Karpas-422 (cell line): ENCODE results near the gene MEIS2. TPM values are rescaled to one million over a fixed set of nuclear protein-coding genes. Genes with fewer than 3 reads are reported as not detected.

Experiments
- DNase-seq: peaks from one replicate; pipeline ENCODE4 v3.0.0-alpha.2; 2015
- H2AFZ ChIP-seq: fragments of 200-600 bp; sonication (generic); 2 replicates; pipeline ENCODE4 v1.6.1; 2014; ENCODE audit warnings: antibody characterized with exemption, low read length, mixed read lengths
- H3K27ac ChIP-seq: fragments of 200-600 bp; sonication (generic); 2 replicates; pipeline ENCODE4 v1.5.1; 2014; ENCODE audit warnings: mild to moderate bottlenecking, low read length, moderate library complexity
- H3K27me3 ChIP-seq: fragments of 200-600 bp; sonication (generic); 2 replicates; pipeline ENCODE4 v1.6.1; 2014; ENCODE audit warnings: low read length, mixed read lengths
- H3K36me3 ChIP-seq: fragments of 200-600 bp; sonication (generic); 2 replicates; pipeline ENCODE4 v1.6.1; 2014; ENCODE audit warnings: low read length, mixed read lengths; ENCODE audit not compliant: insufficient read depth
- H3K4me1 ChIP-seq: fragments of 200-600 bp; sonication (generic); 2 replicates; pipeline ENCODE4 v1.6.1; 2014; ENCODE audit warnings: mild to moderate bottlenecking, low read length, mixed read lengths
- H3K4me2 ChIP-seq: fragments of 200-600 bp; sonication (generic); 2 replicates; pipeline ENCODE4 v1.6.1; 2014; ENCODE audit warnings: low read length, low read depth, mild to moderate bottlenecking; ENCODE audit not compliant: poor library complexity, severe bottlenecking
- H3K4me3 ChIP-seq: fragments of 200-600 bp; sonication (generic); 2 replicates; pipeline ENCODE4 v1.5.1; 2014; ENCODE audit warnings: mild to moderate bottlenecking, antibody characterized with exemption, low read length, mixed read lengths
- H3K79me2 ChIP-seq: fragments of 200-600 bp; sonication (generic); 2 replicates; pipeline ENCODE4 v1.6.1; 2014; ENCODE audit warnings: mild to moderate bottlenecking, low read length, mixed read lengths
- H3K9ac ChIP-seq: fragments of 200-600 bp; sonication (generic); 2 replicates; pipeline ENCODE4 v1.6.0; 2014; ENCODE audit warnings: low read length
- H3K9me2 ChIP-seq: fragments of 200-600 bp; sonication (generic), shearing (Covaris generic); replicated peaks from 2 replicates; pipeline ENCODE4 v1.6.0; 2014; ENCODE audit warnings: mild to moderate bottlenecking, low read length, moderate library complexity; ENCODE audit not compliant: insufficient read depth
- H3K9me3 ChIP-seq: fragments of 300-700, 200-600 bp; sonication (generic); 2 replicates; pipeline ENCODE4 v1.6.1; 2014; ENCODE audit warnings: low read length, mixed read lengths
- H4K20me1 ChIP-seq: fragments of 200-600 bp; sonication (generic); 2 replicates; pipeline ENCODE4 v1.6.1; 2014; ENCODE audit warnings: mild to moderate bottlenecking, antibody characterized with exemption, low read length, low read depth; ENCODE audit not compliant: insufficient read depth
- total RNA-seq: library from RNA; depleted of rRNA; stranded (reverse); fragments of >200 nt; shearing (Covaris generic); gene quantifications from 2 replicates; pipeline ENCODE4 v1.2.3, GENCODE V29; 2014; ENCODE audit warnings: low replicate concordance

The MEIS2 gene
- total RNA-seq, 1 experiment from 2014 or later: 68.2 TPM

DNA sequence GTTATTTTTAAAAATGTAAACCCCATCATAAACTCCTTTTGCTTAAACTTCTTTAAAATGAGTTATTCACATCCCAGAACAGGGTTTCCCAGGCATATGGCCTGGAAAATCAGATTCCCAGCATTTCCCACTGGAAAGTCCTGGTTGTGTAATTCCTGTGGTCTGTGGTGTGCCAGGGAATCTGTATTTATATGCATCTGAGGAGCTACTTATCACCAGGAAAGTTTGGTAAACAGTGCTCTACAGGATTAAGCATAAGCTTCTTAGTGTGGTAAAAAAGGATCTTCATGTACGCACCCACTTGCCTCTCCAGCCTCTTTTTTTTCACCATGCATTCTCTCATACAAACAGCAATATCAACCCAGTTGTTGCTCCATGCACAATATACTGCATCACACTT is 28.2 kb downstream of the MEIS2 start:
- Histone ChIP-seq H2AFZ (no peak overlapping the region), H3K4me2 (no peak overlapping the region), H3K4me1 (peaks cover 16% of the 10 kb centered on the region), H3K27me3 (no peaks in the 10 kb centered on the region), H3K9me3 (no peaks in the 10 kb centered on the region), H3K27ac (no peak overlapping the region), H3K79me2 (peaks cover 96% of the 10 kb centered on the region), H4K20me1 (no peaks in the 10 kb centered on the region), H3K4me3 (no peak overlapping the region), H3K9me2 (no peaks in the 10 kb centered on the region), H3K9ac (no peak overlapping the region), H3K36me3 (peaks cover 45% of the 10 kb centered on the region)
- DNase-seq: no peak

DNA sequence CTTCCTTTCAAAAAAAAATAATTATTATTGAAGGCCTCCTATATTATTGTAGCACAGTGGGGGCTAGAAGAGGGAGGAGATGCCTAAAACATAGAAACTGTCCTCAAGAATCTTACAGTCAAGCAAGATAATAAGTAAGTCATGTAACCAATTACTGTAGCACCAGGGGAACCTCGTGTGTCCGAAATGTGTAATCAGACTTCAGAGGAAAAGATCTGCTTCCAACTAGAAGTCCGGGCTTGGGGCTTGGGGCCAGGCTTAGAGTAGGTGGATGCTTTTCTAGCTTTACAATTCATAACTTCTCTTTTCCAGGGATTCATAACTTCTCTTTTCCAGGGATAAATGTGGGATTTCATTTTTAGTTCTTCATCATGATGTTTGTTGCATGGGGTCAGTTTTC is 29.2 kb downstream of the MEIS2 start:
- H3K9me2 ChIP-seq: no peaks in the 10 kb centered on the region
- H3K4me3 ChIP-seq: no peak overlapping the region
- H3K27ac ChIP-seq: no peak overlapping the region
- H2AFZ ChIP-seq: no peak overlapping the region
- H3K79me2 ChIP-seq: peaks cover 95% of the 10 kb centered on the region
- no peak for DNase-seq
- no peaks in the 10 kb centered on the region for H4K20me1 ChIP-seq
- H3K4me1 ChIP-seq: peaks cover 13% of the 10 kb centered on the region
- H3K9me3 ChIP-seq: no peaks in the 10 kb centered on the region
- peaks cover 48% of the 10 kb centered on the region for H3K36me3 ChIP-seq
- H3K9ac ChIP-seq: no peak overlapping the region
- no peaks in the 10 kb centered on the region for H3K27me3 ChIP-seq
- H3K4me2 ChIP-seq: no peak overlapping the region

GRCh38 chr15:37070686-37071085 is 29.7 kb downstream of the MEIS2 start:
- Histone ChIP-seq H3K79me2 (peaks cover 95% of the 10 kb centered on the region), H3K27ac (no peak overlapping the region), H3K9me2 (no peaks in the 10 kb centered on the region), H2AFZ (no peak overlapping the region), H3K4me3 (no peak overlapping the region), H3K27me3 (no peaks in the 10 kb centered on the region), H3K9ac (no peak overlapping the region), H4K20me1 (no peaks in the 10 kb centered on the region), H3K9me3 (no peaks in the 10 kb centered on the region), H3K4me2 (no peak overlapping the region), H3K4me1 (peaks cover 11% of the 10 kb centered on the region), H3K36me3 (peaks cover 47% of the 10 kb centered on the region)
- no peak for DNase-seq

- Histone ChIP-seq H2AFZ (no peak overlapping the region), H3K9me2 (no peaks in the 10 kb centered on the region), H4K20me1 (no peaks in the 10 kb centered on the region), H3K4me1 (peaks cover 10% of the 10 kb centered on the region), H3K27ac (no peak overlapping the region), H3K4me2 (no peak overlapping the region), H3K9ac (no peak overlapping the region), H3K27me3 (no peaks in the 10 kb centered on the region), H3K4me3 (no peak overlapping the region), H3K36me3 (peaks cover 55% of the 10 kb centered on the region), H3K79me2 (peaks cover 83% of the 10 kb centered on the region), H3K9me3 (no peaks in the 10 kb centered on the region)
- no peak for DNase-seq
Observed at GRCh38 chr15:37061996-37062395, 38.4 kb downstream of the MEIS2 start.

DNA sequence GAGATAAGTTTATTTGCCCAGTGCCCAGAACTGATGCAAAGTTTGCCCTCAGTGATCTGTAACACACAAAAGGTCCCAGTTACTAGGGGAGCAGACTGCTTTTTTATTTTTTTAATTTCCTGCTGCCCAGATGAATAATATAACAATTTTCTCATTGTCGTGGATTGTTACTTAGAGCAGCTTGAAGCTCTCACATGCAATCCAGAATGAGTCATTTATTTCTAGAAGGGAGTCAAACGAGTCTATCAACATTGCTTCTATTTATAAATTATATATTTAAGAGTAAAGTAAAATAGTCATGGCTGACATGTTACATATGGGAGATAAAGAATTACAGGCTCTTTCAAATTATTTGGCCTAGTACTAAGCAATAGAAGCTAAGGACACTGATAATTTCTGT is 41.3 kb downstream of the MEIS2 start:
- Histone ChIP-seq H3K79me2 (peaks cover 78% of the 10 kb centered on the region), H3K9me2 (no peaks in the 10 kb centered on the region), H4K20me1 (no peaks in the 10 kb centered on the region), H3K4me3 (no peak overlapping the region), H3K27ac (no peak overlapping the region), H3K36me3 (peaks cover 47% of the 10 kb centered on the region), H3K4me1 (no peaks in the 10 kb centered on the region), H2AFZ (no peak overlapping the region), H3K9ac (no peak overlapping the region), H3K4me2 (no peak overlapping the region), H3K27me3 (no peaks in the 10 kb centered on the region), H3K9me3 (no peaks in the 10 kb centered on the region)
- no peak for DNase-seq

DNA sequence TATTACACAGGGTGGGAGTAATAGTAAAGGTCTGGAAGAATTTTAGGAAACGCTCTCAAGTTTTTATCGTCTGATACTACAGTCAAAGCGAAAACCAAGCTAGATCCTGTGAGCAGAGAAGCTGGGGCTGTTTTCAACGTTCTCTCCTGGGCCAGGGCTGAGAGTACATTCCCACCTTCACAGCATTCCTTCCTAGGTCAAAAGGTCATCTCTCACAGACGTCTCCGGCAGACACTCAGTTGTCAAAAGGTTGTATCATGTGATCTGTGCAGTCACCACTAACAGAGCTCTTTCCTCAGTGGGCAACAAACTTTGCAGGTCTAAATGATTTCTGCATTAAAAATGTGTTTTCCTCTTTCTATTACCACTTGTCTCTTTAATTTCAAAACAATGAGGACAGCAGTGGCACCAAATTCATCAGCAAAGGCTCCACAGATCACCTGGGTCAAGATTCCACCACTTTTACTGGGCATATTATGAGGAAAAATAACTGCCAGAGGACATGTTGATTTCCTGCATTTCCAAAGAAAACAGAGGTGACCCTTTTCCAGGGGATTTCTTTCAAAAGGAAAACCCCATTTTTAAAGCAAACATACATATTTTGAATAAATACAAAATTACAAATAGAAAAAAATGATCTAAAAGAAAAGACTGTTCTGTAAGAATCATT is 41.9 kb downstream of the MEIS2 start:
- Histone ChIP-seq H3K9me2 (no peaks in the 10 kb centered on the region), H3K27me3 (no peaks in the 10 kb centered on the region), H3K4me2 (no peak overlapping the region), H3K79me2 (peaks cover 77% of the 10 kb centered on the region), H3K4me1 (no peaks in the 10 kb centered on the region), H3K27ac (no peak overlapping the region), H3K9ac (no peak overlapping the region), H3K36me3 (peaks cover 43% of the 10 kb centered on the region), H2AFZ (no peak overlapping the region), H4K20me1 (no peaks in the 10 kb centered on the region), H3K4me3 (no peak overlapping the region), H3K9me3 (no peaks in the 10 kb centered on the region)
- DNase-seq: no peak

DNA sequence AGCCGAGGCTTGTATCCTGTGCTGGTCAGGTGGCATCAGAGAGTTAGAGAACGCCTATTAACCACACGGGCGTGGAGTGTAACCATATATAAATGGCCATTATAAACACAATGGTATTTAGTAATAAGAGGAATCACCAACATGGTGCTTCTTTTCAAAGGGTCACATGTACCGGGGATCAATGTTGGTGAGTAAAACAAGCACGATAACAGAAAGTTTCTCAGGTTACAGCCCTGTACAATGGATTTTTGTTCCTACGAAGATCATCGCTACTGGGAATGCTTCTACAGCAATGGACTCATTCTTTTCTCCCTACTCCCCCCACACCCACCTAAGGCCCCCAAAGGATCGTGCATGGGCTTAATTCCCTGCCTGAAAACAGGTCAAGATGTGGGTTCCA is 42.5 kb downstream of the MEIS2 start:
- Histone ChIP-seq H3K4me1 (no peaks in the 10 kb centered on the region), H3K9me3 (no peaks in the 10 kb centered on the region), H3K4me2 (no peak overlapping the region), H3K27ac (no peak overlapping the region), H3K9ac (no peak overlapping the region), H3K27me3 (no peaks in the 10 kb centered on the region), H3K36me3 (peaks cover 44% of the 10 kb centered on the region), H4K20me1 (no peaks in the 10 kb centered on the region), H3K9me2 (no peaks in the 10 kb centered on the region), H3K79me2 (peaks cover 77% of the 10 kb centered on the region), H2AFZ (no peak overlapping the region), H3K4me3 (no peak overlapping the region)
- no peak for DNase-seq

DNA sequence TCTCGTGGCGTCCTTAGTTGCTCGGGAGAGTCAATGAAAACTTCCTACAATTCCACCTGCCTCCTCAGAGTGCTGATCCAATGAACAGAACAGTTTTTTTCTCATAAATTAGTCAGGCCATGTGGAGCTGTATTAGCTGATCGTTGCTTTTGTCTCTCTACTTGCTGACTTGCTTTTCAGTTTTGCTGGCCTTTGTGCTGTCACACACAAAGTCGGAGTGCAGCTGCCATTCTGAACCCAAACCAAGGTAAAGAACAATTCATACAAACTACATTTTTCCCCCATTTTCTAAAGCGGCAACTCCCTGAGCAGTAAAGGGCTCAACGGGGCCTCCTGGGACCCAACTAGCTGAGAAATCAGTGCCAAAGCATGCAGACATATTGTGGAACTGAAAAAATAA is 43.1 kb downstream of the MEIS2 start:
- Histone ChIP-seq H3K4me2 (no peak overlapping the region), H4K20me1 (no peaks in the 10 kb centered on the region), H2AFZ (no peak overlapping the region), H3K9me3 (no peaks in the 10 kb centered on the region), H3K27me3 (no peaks in the 10 kb centered on the region), H3K79me2 (peaks cover 77% of the 10 kb centered on the region), H3K4me1 (no peaks in the 10 kb centered on the region), H3K4me3 (no peak overlapping the region), H3K27ac (no peak overlapping the region), H3K9me2 (no peaks in the 10 kb centered on the region), H3K9ac (no peak overlapping the region), H3K36me3 (peaks cover 46% of the 10 kb centered on the region)
- DNase-seq: no peak
